HG02870 (cell line): ENCODE results near the gene KDM6A.
"Not testable (repeated sequence)": the region's sequence is repeated elsewhere in the genome, so short reads cannot be mapped to it uniquely, and the experiment has no call there.

Source experiments
- ATAC-seq: cut with Tn5 transposase; IDR thresholded peaks from one replicate; pipeline ENCODE4 v1.9.1; 2021; ENCODE audit warnings: mild to moderate bottlenecking, moderate library complexity; ENCODE audit not compliant: unreplicated experiment

KDM6A gene

DNA sequence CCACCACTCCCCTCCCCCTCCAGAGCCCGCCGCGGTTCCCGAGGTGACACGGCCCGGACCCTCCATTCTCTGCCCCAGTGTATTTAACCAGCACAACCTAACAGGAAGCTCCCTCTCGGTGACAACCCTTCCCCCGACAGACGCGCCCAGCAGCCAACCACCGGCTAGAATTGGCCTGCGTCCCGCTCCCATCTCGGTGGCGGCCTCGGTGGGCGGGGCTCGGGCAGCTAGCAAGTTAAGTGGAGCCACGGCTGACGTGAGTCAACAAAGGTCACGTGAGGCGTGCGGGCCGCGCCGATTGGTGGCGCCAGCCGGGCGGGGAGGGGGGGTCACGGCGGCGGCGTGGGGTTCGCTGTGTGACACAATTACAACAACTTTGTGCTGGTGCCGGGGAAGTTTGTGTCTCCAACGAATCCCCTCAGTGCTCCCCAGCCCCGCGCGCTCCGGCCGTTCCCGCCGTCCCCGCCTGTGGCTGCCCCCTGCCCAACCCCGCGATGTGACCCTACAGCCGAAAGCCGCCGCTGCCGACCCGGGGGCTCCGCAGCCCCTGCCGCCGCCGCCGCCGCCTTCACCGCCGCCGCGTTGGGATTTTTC is at the start of gene KDM6A:
KDM6A (plus strand) TSS at position 368 of the 594 bp plus-strand sequence. CDS start 364 bp downstream, outside the sequence.
- ATAC-seq: peak; percentile 88

DNA sequence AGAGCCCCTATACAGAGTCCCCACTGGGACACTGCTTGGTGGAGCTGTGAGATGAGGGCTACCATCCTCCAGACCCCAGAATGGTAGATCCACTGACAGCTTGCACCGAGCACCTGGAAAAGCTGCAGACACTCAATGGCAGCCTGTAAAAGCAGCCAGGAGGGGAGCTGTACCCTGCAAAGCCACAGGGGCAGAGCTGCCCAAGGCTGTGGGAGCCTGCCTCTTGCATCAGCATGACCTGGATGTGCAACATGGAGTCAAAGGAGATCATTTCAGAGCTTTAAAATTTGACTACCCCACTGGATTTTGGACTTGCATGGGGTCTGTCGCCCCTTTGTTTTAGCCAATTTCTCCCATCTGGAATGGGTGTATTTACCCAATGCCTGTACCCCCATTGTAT is 49.8 kb upstream of the KDM6A start:
- not testable (repeated sequence) for ATAC-seq

GRCh38 chrX:44828008-44828605 is 44.9 kb upstream of the KDM6A start:
- ATAC-seq: no peak

- ATAC-seq: no peak
Observed at GRCh38 chrX:44829832-44830231, 43.2 kb upstream of the KDM6A start.

DNA sequence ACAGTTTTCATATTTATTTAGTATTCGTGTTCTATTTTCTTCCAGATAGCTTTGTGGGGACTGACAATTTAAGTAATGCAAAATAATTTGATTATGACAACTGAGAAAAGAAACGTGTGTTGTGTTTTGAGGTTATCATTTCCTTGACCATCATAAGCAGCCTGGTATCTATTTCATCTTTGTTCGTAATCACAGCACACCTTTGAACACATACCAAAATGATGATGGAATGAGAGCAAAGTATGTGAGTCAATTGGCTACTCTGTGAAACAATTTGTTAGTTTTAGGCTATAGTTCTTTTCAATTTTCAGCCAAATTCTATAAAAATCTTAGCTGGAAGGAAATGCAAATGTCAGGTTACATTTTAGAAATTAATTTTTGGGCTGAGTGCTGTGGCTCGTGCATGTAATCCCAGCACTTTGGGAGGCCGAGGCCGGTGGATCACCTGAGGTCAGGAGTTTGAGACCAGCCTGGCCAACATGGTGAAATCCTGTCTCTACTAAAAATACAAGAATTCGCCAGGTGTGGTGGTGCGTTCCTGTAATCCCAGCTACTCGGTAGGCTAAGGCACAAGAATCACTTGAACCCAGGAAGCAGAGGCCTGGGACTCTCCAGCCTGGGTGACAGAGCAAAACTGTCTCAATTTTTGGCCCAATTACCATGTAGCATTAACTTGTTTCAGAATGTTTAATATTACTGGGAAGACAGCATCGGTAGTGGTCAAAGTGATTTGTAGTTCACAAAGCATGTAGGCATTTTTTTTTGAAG is 30.3 kb upstream of the KDM6A start:
- no peak for ATAC-seq

DNA sequence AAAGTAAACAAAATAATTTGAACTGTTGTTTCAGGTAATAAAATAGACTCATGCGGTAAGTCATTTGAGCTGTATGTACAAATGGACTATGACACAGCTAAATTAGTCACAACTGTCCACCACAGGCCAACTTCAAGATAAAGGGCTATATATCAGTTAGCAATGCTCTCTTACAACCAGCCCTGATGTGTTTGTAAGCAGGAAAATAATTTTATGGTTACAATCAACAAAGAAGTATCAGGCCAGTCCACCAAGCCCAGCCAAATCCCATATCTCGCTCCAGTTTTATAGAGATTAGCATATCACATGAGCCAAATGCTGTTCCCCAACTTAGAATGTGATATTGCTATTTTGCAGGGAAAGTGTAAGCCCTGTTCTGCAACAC is 29.7 kb upstream of the KDM6A start:
- no peak for ATAC-seq

DNA sequence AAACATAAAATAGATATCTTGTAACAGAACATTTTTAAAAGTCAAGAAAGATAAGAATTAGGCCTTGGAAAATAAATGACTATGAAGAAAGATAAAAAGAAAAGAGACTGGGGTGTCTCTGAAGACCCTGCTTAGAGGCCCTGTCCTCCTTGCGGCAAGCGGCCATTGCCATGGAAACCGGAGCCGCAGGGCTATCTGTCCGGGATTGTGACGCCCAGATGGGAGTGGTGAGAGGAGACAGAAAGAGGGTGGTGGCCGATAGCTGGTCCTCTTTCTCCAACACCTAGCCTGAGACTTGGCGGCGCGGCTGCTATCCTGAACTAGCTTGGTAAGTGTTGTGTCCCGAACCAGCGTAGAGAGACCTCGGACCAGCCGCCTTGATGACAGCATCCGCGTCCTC is 29.2 kb upstream of the KDM6A start, which contains the start of gene DUSP21:
DUSP21 (plus strand) TSS at position 269 of the 400 bp plus-strand sequence; CDS start at position 381, 112 bp downstream.
- no peak for ATAC-seq

- no peak for ATAC-seq
Observed at GRCh38 chrX:44844204-44844603, 28.8 kb upstream of the KDM6A start.

DNA sequence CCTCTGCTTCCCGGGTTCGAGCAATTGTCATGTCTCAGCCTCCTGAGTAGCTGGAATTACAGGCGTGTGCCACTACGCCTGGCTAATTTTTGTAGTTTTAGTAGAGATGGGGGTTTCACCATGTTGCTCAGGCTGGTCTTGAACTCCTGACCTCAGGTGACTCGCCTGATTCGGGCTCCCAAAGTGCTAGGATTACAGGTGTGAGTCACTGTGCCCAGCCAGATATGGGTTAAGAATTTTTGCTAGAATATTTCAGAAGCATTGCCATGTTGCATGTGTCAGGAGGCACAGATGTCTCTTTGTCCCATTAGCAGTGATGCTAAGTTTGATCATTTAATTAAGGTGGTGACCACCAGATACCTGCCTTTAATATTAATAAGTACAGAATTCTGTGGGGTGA is 22.1 kb upstream of the KDM6A start:
- not testable (repeated sequence) for ATAC-seq

GRCh38 chrX:44871114-44871645 is 1.8 kb upstream of the KDM6A start:
- no peak for ATAC-seq

GRCh38 chrX:44871931-44872820 is 812 bp upstream of the KDM6A start:
- peak; percentile 29 for ATAC-seq

DNA sequence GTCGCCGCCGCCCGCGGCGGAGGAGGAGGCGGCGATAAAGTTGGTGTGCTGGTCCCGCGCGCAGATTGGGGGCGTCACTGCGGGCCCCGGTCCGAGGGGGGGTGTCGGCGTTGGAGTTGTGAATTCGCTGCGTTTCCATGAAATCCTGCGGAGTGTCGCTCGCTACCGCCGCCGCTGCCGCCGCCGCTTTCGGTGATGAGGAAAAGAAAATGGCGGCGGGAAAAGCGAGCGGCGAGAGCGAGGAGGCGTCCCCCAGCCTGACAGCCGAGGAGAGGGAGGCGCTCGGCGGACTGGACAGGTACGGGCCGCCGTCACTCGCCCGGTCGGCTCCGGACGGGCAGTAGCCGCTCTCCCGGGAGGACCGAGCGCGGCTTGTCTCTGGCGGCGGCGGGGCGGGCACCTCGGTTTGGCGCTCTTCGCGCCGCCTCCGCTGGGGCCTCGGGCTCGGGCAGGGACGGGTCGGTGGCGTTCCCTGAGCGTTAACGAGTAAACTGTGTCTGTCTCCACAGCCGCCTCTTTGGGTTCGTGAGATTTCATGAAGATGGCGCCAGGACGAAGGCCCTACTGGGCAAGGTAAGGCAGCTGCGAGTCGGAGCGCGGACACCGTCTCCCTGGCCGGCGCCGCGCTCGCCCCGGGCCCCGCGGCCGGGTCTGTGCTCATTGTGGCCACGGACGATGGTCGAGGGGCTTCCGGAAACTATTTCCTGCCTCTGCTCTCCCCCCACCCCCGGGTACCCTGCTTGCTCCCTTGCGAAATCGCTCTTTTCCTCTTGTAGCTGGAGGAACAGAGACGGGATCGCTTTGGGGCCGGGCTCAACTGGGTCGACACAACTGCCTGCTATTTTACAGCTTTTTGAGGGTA is 658 bp downstream of the KDM6A start:
- no peak for ATAC-seq

- no peak for ATAC-seq
Observed at GRCh38 chrX:44874420-44875184, 1.6 kb downstream of the KDM6A start.

- ATAC-seq: no peak
Observed at GRCh38 chrX:44875185-44875489, 2.1 kb downstream of the KDM6A start.

DNA sequence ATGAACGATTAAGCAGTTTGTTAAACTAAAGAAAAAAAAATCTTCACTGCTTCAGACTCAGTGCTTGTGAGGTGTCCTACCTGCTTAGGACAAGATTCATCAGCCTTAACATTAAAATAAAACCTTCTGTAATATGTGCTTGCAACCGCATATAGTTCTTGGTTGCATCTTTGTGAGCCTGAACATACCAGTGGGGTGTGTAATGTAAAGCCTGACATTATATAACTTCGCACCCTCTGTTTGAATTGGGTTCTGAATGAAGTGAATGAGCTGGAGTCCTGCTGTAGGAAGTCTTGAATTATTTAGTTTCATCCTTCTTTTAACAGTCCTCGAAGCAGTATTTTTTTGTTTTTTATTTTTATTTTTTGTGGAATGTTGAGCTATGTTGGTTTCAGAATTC is 3.1 kb downstream of the KDM6A start:
- ATAC-seq: no peak

- ATAC-seq: no peak
Observed at GRCh38 chrX:44876767-44877166, 3.8 kb downstream of the KDM6A start.

DNA sequence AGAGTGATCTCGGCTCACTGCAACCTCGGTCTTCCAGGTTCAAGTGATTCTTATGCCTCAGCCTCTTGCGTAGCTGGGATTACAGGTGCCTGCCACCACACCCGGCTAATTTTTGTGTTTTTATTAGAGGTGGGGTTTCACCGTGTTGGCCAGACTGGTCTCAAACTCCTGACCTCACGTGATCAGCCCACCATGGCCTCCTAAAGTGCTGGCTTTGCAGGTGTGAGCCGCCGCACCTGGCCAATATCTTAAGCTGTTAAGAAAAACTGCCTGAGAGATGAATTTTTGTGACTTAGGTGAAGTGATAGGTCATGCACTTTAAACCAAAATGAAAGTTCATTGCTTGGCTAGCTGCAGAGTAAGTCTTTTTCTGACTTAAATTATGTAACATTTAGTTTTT is 5.8 kb downstream of the KDM6A start:
- ATAC-seq: no peak

- ATAC-seq: no peak
Observed at GRCh38 chrX:44881549-44881948, 8.6 kb downstream of the KDM6A start.

DNA sequence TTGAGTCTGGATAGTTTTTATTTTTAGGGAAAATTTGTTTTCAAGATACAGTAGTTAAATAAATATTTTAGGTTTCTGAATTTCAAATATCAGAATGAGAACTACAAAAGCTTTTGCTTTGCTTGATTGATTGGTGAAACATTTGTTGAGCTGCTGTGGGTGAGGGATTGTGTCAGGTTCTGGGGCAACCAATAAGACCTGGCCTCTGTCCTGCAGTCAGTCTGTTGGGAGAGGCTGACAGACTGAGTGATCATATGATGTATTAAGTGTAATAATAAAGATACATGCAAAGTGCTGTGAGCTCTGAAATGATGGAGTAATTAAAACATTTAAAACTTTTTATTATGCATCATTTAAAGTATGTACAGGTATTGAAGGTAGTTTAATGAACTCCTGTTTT is 9.6 kb downstream of the KDM6A start:
- no peak for ATAC-seq
